GM15510 (cell line): ENCODE results near the gene PFAS.

ENCODE experiments used
- POLR2A ChIP-seq: IDR thresholded peaks from 3 replicates; pipeline ENCODE4 v1.6.1; 2011; ENCODE audit warnings: borderline replicate concordance; ENCODE audit not compliant: insufficient read length; ENCODE audit errors: extremely low read depth

The PFAS gene

GRCh38 chr17:8223356-8224126, 25.5 kb upstream of the PFAS start:
- TF ChIP-seq POLR2A, result peak; percentile 32

GRCh38 chr17:8224891-8225812, 23.9 kb upstream of the PFAS start:
- no peak for TF ChIP-seq POLR2A

GRCh38 chr17:8225813-8226535, 23.1 kb upstream of the PFAS start:
- peak; percentile 20 for TF ChIP-seq POLR2A

- TF ChIP-seq POLR2A, result peak; percentile 17
Observed at GRCh38 chr17:8226536-8227237, 22.4 kb upstream of the PFAS start.

- TF ChIP-seq POLR2A, result no peak
Observed at GRCh38 chr17:8227238-8227581, 21.9 kb upstream of the PFAS start.

- TF ChIP-seq POLR2A, result no peak
Observed at GRCh38 chr17:8231701-8232100, 17.4 kb upstream of the PFAS start.

- no peak for TF ChIP-seq POLR2A
Observed at GRCh38 chr17:8234361-8235270, 14.5 kb upstream of the PFAS start.

- no peak for TF ChIP-seq POLR2A
Observed at GRCh38 chr17:8235676-8236075, 13.4 kb upstream of the PFAS start.

GRCh38 chr17:8237175-8237574, 11.9 kb upstream of the PFAS start:
- TF ChIP-seq POLR2A, result no peak

- TF ChIP-seq POLR2A, result no peak
Observed at GRCh38 chr17:8237886-8238285, 11.2 kb upstream of the PFAS start.

GRCh38 chr17:8243827-8244226, 5.3 kb upstream of the PFAS start:
- no peak for TF ChIP-seq POLR2A

GRCh38 chr17:8244768-8245167, 4.3 kb upstream of the PFAS start:
- TF ChIP-seq POLR2A, result no peak
